GM19438 (cell line): ENCODE measurements around the gene MRPS2.
"Not testable (repeated sequence)": the region's sequence is repeated elsewhere in the genome, so short reads cannot be mapped to it uniquely, and the experiment has no call there.

Experiments
- ATAC-seq: cut with Tn5 transposase; IDR thresholded peaks from one replicate; pipeline ENCODE4 v1.9.1; 2021; ENCODE audit warnings: low read depth; ENCODE audit not compliant: unreplicated experiment

MRPS2 gene

DNA sequence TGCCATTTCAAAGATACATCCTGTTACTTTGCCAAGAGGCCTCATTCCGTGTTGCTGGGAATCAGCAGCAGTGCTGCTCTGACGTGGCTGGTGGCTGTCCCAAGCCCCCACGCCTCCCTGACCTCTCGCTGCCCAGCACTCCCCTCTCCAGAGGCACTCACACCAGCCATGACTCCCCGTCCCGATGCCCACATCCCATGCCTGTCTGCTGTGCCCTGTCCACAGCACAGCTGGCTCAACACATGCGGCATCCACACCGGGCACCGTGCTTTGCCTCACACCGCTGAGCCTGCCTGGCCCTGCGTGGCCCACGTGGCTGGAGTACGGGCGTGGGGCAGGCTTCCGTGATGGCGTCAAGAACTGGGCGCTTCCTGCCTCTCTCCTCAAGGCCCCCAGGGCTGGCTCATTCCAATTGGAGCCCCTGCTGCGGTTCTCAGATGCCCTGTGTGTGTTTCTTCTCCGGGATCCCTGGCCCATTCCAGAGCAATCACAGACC, 12.9 kb downstream of the MRPS2 start:
- no peak for ATAC-seq

DNA sequence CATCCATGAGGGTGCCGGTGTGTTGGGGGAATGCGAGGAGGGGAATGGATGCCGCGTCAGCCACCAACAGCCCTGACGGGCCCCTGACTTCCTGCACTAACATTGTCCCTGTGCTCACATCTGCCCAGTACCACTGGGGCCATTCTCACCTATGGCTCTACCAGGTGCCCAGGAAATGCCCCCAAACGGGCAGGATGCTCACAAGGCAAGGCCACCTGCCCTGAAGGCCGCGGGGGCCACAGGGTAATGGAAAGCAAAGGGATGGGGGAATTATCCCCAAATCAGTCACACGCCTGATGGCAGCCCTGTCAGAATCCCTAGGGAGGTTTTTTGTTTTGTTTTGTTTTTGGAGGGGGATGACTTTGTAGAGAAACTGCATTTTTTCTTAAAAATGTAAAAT, 13.4 kb downstream of the MRPS2 start:
- ATAC-seq = not testable (repeated sequence)

DNA sequence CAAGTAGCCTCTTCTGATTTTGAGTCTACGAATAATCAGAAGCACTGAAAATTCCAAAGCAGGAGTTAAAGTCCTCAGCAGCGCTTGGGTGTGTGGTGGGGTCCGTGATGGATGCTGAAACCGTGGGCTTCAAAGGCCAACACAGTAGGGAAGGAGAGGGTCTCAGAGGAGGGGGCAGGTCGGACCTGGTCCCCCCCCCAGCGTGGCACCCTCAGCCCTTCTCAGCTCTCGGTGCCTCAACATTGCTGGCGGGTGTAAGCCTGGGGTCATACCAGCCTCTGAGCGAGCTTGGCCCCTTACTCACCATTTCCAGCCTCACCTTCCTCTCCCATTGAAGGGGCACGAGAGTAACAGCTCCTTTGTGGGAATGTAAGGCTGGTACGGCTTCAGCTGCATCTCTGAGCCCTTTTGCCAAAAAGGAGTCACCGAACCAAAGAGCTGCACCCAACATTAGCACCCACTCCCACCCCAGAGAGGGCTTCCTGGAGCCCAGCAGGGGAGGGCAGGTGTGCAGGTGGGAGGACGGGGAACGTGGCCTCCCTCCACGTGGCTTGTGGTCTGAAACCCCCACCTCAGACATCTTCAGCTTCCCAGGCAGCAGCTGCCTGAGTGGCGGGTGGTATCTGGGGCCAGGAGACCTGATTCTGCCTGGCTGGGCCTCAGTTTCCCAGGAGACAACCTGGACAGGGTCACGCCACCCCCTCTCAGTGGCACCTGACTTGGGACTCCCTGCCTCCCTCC, 14.0 kb downstream of the MRPS2 start:
- no peak for ATAC-seq

DNA sequence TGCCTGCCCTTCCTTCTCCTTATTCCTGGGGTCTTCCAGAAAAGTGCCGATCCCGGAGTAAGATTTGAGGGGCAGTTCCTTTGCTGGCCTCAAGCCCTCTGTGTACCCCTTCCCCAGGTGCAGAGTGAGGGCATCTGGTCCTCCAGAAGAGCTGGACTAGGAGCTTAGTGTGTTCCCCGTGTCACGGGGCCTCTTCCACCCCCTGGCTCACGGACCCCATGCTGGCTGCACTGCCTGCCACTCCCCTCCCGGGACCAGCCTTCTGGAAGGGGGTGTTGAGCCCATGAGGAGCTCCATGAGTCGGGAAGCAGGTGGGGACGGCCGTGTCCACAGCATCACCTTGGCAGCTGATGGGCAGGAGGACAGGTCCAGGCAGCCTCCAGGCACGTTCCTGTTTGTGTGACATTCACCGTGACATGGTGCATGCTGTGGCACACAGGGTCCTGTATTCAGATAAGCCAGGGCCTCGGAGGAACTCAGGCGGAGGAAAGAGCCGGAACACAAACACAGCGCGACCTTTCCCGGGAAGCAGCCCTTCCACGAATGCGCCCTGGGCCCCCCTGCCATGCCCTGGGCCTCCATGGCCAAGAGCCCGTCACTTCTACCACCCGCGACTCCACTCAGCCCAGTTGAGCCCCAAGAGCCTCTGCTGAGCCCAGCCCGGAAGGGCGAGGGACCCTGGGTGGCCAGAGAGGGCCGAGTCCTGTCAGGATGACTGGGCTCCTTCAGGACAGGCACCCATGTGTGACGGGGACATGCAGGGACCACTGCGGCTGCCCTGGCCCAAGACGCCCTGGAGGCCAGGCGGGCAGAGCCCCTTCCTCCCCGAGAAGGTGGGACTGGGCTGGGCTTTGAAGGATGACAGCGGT, 14.8 kb downstream of the MRPS2 start:
- no peak for ATAC-seq

DNA sequence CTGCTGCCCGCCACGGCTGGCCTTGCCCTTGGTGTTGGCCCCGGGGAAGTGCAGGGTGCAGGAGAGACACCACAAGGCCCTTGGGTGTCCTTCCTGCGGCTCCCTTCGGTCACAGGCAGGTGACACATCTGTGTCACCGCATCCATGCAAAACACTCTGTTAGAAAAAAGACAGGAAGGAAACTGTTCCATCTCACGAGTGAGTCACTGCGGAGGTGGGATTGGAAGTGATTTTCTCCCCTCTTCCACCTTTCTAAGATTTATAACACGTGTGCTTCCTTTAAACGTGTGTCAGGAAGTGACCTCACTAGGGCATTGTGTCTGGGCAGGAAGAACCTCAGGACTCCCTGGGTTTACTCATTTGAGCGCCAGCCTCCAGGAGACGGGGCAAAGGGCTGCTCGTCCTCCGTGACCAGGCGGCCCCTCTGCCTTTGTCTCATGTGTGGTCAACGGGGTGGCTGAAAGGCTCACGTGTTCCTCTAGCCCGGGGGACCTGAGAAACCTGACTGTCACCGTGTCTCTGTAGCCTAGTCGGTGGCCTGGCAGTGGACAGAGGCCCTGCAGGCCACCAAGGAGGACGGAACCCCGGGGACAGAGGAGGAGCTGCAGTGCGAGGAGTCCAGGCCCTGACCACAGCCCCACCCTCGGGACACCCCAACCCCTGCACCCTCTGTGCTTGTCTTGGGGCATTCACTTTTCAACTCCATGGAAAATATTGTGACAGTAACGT, 15.8 kb downstream of the MRPS2 start:
- no peak for ATAC-seq

DNA sequence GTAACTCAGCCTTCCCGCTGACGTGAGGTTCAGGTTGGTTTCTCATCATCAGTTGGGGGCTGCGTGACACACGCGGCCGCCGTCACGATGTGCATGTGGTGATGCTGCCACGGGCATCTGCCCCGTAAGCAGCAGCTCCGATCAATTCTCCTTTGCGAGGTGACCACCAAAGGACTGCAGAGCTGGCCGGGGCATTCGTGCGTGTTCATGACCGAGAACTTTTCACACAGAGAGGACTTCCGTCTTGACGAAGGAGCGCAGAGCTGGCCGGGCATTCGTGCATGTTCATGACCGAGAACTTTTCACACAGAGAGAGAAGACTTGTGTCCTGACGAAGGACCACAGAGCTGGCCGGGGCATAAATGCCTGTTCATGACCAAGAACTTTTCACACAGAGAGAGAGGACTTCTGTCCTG, 16.9 kb downstream of the MRPS2 start:
- ATAC-seq = no peak

DNA sequence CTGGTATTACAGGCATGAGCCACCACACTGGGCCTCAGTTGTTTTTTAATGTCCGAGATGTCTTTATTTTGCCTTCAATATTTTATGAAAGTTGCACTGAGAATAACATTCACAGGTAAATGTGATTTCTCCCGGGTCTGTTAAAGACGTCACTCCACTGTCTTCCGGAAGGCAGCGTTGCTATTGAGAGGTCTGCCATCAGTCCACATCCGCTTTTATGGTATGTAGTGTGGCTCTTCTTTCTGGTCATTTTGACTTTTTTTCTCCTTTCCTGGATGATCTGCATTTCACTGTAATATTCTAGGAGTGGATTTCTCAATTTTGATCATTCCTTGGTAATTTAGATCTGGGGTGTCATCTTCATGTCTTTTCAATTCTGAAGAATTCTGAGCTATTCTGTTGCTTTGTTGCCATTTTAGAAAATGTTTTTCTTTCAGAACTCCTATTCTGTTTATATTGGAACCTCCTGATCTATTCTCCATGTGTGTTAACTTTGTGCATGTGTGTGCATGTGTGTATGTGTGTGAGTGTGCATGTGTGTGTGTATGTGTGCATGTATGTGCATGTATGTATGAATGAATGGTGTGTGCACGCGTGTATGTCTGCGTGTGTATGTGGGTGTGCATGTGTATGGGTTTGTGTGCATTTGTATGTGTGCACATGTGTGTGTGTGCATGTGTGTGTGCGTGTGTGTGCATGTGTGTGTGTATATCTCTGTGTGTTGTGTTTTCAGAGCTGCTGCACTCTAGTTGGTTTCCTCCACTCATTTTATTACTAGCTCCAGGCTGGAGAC, 18.9 kb downstream of the MRPS2 start:
- ATAC-seq = no peak

DNA sequence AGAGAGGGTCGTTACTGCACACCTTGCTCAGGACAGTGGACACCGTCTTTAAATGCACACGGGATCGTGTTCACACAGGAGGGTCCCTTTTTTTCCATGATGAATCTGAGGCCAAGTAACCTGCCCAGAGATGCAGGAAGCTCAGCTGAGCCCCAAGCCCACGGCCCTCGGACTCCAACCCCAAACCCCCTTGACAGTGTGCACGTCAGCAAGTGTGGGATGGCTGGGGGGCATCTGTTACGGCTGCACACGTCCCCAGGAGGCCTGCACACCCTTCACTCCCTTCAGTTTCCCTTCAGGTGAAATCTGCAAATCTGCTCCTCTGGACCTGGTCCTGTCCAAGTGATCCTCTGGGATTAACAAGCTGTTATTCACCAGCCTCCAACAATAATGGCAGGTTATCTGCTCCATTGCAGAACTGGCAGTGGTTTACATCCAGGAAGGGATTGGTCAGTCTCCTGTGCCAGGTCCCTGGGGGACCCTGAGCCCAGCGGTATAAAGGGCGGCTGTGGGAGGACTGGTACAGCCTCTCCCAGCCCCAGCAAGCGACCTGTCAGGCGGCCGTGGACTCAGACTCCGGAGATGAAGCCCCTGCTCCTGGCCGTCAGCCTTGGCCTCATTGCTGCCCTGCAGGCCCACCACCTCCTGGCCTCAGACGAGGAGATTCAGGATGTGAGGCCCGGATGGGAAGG, 20.6 kb downstream of the MRPS2 start, which contains the start of gene LCN1:
LCN1 (plus strand) TSS at position 525 of the 692 bp plus-strand sequence; CDS start at position 583, 58 bp downstream.
- no peak for ATAC-seq

- no peak for ATAC-seq
These were observed 21.2 kb downstream of the MRPS2 start for GRCh38 chr9:135521608-135522095.

DNA sequence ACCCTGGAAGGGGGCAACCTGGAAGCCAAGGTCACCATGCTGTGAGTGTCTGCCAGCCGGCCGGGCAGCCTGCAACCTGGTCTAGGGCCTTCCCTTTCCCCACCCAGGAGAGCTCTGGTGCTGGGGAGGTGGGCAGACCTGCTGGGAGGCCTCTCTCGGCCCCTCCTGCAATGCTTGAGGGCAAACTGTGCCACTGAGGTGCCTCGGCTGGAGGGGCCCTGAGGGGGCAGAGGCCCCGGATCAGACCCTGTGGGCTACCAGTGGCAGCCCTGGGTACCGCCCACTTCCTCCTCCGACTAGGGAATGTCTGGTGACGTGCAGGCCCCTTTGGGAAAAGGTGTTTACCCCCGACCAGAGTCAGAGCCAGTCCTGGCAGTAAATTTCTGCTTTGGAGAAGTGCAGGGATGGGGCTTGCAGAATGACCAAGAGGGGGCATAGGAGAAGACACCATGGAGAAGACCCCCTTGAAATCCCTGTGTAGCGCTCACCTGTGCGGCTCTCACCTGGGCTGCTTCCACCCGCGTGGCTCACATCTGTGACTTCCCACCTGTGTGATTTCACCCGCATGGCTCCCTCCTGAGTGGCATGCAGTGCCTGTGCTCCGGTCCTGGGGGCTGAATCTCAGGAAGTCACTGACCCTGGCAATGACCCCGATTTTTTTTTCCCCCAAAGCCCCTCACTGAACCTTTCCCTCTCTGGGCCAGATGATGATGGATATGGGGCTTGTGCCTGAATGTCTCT, 21.8 kb downstream of the MRPS2 start:
- no peak for ATAC-seq

DNA sequence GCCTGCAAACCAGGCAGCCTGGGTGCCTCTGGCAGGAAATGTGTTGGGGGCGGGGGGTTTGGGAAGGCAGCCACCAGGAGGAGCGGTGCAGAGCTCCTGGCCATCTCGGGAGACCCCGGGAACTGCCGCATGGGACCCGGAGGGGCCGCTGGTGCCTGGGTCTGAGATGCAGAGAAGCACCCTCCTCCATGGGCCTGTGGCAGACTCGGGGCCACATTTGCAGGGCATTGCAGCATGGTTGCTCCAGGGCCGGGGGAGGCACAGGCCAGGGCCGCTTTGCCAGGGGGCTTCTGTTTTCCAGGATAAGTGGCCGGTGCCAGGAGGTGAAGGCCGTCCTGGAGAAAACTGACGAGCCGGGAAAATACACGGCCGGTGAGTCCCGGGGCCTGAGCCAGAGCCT, 22.4 kb downstream of the MRPS2 start:
- ATAC-seq = no peak

DNA sequence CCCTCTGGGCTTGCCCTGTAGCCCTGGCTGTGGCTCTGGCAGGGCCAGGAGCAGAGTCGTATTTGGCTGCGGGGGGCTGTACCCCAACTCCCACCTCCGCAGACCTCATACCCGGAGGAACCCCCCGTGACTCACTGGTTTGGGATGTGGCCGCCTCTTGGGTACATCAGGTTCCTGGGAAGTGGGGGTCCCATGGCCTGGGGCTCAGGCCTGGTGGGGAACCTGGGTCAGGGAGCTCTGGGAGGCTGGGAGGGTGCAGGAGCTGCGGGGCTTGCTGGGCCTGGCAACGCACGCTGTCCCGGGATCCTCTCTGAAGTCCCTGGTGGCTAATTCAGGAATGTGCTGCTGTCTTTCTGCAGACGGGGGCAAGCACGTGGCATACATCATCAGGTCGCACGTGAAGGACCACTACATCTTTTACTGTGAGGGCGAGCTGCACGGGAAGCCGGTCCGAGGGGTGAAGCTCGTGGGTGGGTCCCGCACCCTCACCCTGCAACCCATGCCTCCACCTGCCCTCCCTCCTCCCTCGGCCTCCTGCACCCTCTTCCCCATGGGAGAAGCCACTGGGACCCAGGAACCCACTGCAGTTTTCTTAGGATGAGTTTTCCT, 23.1 kb downstream of the MRPS2 start:
- no peak for ATAC-seq

- ATAC-seq = no peak
These were observed 23.8 kb downstream of the MRPS2 start for GRCh38 chr9:135524130-135524861.

DNA sequence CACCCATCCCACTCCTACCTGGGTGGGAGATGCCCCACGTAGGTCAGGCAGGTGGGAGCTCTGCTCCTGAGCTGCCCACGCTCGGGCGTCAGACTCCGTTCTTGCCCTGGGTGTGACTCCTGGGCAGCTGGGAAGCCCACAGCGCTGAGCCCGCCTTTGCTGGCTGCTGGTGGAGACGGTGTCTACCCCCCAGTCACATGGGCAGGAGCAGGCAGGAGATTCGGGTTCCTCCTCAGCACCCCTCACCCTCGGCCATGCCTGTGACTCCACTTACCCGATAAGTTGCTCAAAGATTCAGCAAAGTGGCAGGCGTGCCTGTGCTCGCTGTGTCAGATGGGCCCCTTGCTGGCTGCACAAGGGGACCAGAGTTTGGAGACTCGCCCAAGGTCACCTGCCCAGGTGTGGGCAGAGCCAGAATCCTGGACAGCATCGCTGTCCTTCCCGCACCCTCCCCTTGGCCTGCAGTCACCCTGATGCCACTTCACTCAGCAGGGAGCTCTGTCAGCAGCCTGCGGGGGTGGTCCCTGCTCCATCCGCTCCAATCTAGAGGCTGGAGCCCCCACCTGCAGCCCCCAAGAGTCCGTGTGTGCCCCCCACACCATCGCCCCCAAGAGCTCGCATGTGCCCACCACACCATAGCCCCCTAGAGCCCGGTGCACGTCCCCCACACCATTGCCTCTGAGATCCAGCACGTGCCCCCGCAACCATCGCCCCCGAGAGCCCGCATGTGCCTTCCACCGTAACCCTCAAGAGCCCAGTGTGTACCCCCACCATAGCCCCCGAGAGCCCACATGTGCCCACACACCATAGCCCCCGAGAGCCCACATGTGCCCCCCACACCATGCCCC, 25.0 kb downstream of the MRPS2 start:
- ATAC-seq = no peak

DNA sequence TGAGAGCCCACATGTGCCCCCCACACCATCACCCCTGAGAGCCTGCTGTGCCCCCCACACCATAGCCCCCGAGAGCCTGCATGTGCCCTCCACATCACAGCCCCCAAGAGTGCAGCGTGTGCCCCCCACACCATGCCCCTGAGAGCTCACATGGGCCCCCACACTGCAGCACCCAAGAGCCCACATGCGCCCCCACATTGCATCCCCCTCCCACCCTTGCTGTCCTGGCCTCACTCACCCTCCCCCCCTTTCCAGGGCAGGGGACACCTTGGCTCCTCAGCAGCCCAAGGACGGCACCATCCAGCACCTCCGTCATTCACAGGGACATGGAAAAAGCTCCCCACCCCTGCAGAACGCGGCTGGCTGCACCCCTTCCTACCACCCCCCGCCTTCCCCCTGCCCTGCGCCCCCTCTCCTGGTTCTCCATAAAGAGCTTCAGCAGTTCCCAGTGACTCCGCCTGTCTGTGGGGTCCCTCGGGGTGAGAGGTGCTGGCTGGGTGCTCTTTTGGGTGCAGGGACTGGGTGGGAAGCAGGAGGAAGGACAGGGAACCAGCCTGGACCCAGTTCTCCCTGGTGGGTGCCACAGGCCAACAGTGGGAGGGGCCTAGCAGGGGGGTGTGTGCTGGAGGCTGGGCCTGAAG, 25.7 kb downstream of the MRPS2 start:
- ATAC-seq = no peak
